Skin epidermis (tissue), 12 donors: ENCODE results near the gene POLA2.
A peak's percentile ranks its signal among the peaks of the same experiment; 100 is the strongest.
"Not testable (repeated sequence)": the region's sequence is repeated elsewhere in the genome, so short reads cannot be mapped to it uniquely, and the experiment has no call there.

Source experiments
- H3K27ac ChIP-seq, 21 experiments: fragments of 200-600 bp; sonication (generic) in 11 of 21; one replicate each; pipeline ENCODE4 v1.5.0; 2020; ENCODE audit warnings: mild to moderate bottlenecking in 3 of 21, inconsistent platforms in 2 of 21, moderate library complexity in 2 of 21
- H3K4me3 ChIP-seq, 7 experiments: fragments of 200-600 bp; sonication (generic) in 2 of 7; one replicate each; pipeline ENCODE4 v1.5.0; 2020; ENCODE audit warnings: inconsistent platforms in 2 of 7, mild to moderate bottlenecking in 2 of 7, moderate library complexity in 1 of 7

POLA2 gene

GRCh38 chr11:65238302-65238701 lies 23.5 kb upstream of the POLA2 start:
- H3K4me3 ChIP-seq, H3K27ac ChIP-seq: not testable (repeated sequence)

- H3K4me3 ChIP-seq = no peak overlapping the region
Measured at GRCh38 chr11:65241134-65241533, 20.6 kb upstream of the POLA2 start.

GRCh38 chr11:65241692-65242091 lies 20.1 kb upstream of the POLA2 start:
- H3K4me3 ChIP-seq = no peak overlapping the region
- no peak overlapping the region for H3K27ac ChIP-seq

More at GRCh38 chr11:65241134-65241533, 20.6 kb upstream of the POLA2 start:
- H3K27ac ChIP-seq = no peak overlapping the region

- H3K4me3 ChIP-seq = no peak overlapping the region
- H3K27ac ChIP-seq = no peak overlapping the region
Measured at GRCh38 chr11:65242389-65242788, 19.4 kb upstream of the POLA2 start.

GRCh38 chr11:65243797-65244196 lies 18.0 kb upstream of the POLA2 start:
- H3K27ac ChIP-seq = no peak overlapping the region
- H3K4me3 ChIP-seq = no peak overlapping the region

GRCh38 chr11:65245046-65245445 lies 16.7 kb upstream of the POLA2 start:
- not testable (repeated sequence) for H3K4me3 ChIP-seq, H3K27ac ChIP-seq

- no peak overlapping the region for H3K4me3 ChIP-seq
Measured at GRCh38 chr11:65246506-65246905, 15.3 kb upstream of the POLA2 start.

GRCh38 chr11:65248184-65248710 lies 13.5 kb upstream of the POLA2 start:
- H3K4me3 ChIP-seq, H3K27ac ChIP-seq: not testable (repeated sequence)

More at GRCh38 chr11:65246506-65246905, 15.3 kb upstream of the POLA2 start:
- no peak overlapping the region for H3K27ac ChIP-seq

- no peak overlapping the region for H3K4me3 ChIP-seq
- H3K27ac ChIP-seq = no peak overlapping the region
Measured at GRCh38 chr11:65251476-65251875, 10.3 kb upstream of the POLA2 start.

GRCh38 chr11:65254724-65255123 lies 7.0 kb upstream of the POLA2 start:
- no peak overlapping the region for H3K4me3 ChIP-seq
- H3K27ac ChIP-seq = no peak overlapping the region

GRCh38 chr11:65258988-65259387 lies 2.8 kb upstream of the POLA2 start:
- Histone ChIP-seq H3K4me3 (no peak overlapping the region), H3K27ac (no peak overlapping the region)

GRCh38 chr11:65260302-65260701 lies 1.5 kb upstream of the POLA2 start:
- no peak overlapping the region for H3K27ac ChIP-seq

GRCh38 chr11:65260756-65261590 lies 789 bp upstream of the POLA2 start:
- peak overlapping the region; percentile 48 to 87 (median 70) for H3K4me3 ChIP-seq
- H3K27ac ChIP-seq = peak overlapping the region; percentile 2 to 93 (median 84)

More at GRCh38 chr11:65260302-65260701, 1.5 kb upstream of the POLA2 start:
- H3K4me3 ChIP-seq = no peak overlapping the region

GRCh38 chr11:65262381-65262680 lies 569 bp downstream of the POLA2 start:
- Histone ChIP-seq H3K27ac (peak overlapping the region; percentile 73 to 93 (median 84)), H3K4me3 (peak overlapping the region; percentile 48 to 87 (median 70))

- Histone ChIP-seq H3K4me3 (peak overlapping the region; percentile 48 to 87 (median 70)), H3K27ac (peak overlapping the region in 18 of 21 experiments; percentile 73 to 93 (median 85))
Measured at GRCh38 chr11:65262776-65263175, 1.0 kb downstream of the POLA2 start.

- not testable (repeated sequence) for H3K27ac ChIP-seq, H3K4me3 ChIP-seq
Measured at GRCh38 chr11:65264747-65265146, 3.0 kb downstream of the POLA2 start.

GRCh38 chr11:65266210-65266609 lies 4.4 kb downstream of the POLA2 start:
- Histone ChIP-seq H3K4me3 (no peak overlapping the region), H3K27ac (no peak overlapping the region)

GRCh38 chr11:65274735-65275682 lies 13.2 kb downstream of the POLA2 start:
- Histone ChIP-seq H3K27ac (peak overlapping the region in 1 of 21 experiments; percentile 62), H3K4me3 (no peak overlapping the region)

- Histone ChIP-seq H3K4me3 (no peak overlapping the region), H3K27ac (peak overlapping the region in 1 of 21 experiments; percentile 62)
Measured at GRCh38 chr11:65275906-65276305, 14.1 kb downstream of the POLA2 start.

GRCh38 chr11:65277631-65278277 lies 16.0 kb downstream of the POLA2 start:
- Histone ChIP-seq H3K27ac (no peak overlapping the region), H3K4me3 (no peak overlapping the region)
